ENCODE measurements around the gene HELZ. TPM values are rescaled to one million over a fixed set of nuclear protein-coding genes. Genes with fewer than 3 reads are reported as not detected.
A peak's percentile ranks its signal among the peaks of the same experiment; 100 is the strongest.
"Not testable (repeated sequence)": the region's sequence is repeated elsewhere in the genome, so short reads cannot be mapped to it uniquely, and the experiment has no call there.

HELZ gene, protein sequence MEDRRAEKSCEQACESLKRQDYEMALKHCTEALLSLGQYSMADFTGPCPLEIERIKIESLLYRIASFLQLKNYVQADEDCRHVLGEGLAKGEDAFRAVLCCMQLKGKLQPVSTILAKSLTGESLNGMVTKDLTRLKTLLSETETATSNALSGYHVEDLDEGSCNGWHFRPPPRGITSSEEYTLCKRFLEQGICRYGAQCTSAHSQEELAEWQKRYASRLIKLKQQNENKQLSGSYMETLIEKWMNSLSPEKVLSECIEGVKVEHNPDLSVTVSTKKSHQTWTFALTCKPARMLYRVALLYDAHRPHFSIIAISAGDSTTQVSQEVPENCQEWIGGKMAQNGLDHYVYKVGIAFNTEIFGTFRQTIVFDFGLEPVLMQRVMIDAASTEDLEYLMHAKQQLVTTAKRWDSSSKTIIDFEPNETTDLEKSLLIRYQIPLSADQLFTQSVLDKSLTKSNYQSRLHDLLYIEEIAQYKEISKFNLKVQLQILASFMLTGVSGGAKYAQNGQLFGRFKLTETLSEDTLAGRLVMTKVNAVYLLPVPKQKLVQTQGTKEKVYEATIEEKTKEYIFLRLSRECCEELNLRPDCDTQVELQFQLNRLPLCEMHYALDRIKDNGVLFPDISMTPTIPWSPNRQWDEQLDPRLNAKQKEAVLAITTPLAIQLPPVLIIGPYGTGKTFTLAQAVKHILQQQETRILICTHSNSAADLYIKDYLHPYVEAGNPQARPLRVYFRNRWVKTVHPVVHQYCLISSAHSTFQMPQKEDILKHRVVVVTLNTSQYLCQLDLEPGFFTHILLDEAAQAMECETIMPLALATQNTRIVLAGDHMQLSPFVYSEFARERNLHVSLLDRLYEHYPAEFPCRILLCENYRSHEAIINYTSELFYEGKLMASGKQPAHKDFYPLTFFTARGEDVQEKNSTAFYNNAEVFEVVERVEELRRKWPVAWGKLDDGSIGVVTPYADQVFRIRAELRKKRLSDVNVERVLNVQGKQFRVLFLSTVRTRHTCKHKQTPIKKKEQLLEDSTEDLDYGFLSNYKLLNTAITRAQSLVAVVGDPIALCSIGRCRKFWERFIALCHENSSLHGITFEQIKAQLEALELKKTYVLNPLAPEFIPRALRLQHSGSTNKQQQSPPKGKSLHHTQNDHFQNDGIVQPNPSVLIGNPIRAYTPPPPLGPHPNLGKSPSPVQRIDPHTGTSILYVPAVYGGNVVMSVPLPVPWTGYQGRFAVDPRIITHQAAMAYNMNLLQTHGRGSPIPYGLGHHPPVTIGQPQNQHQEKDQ (N-terminal part only)
- 29.4 TPM for total RNA-seq

- DNase-seq (ENCODE audit: low read depth in 2 of 3, low spot score in 2 of 3) = peak; percentile 41 to 89 (median 82)
These were observed at the start of gene HELZ for GRCh38 chr17:67245073-67245693. Gene HELZ, minus strand, starts transcription at chr17:67245196. Its CDS starts 26,392 bp downstream, at chr17:67218804.

DNA sequence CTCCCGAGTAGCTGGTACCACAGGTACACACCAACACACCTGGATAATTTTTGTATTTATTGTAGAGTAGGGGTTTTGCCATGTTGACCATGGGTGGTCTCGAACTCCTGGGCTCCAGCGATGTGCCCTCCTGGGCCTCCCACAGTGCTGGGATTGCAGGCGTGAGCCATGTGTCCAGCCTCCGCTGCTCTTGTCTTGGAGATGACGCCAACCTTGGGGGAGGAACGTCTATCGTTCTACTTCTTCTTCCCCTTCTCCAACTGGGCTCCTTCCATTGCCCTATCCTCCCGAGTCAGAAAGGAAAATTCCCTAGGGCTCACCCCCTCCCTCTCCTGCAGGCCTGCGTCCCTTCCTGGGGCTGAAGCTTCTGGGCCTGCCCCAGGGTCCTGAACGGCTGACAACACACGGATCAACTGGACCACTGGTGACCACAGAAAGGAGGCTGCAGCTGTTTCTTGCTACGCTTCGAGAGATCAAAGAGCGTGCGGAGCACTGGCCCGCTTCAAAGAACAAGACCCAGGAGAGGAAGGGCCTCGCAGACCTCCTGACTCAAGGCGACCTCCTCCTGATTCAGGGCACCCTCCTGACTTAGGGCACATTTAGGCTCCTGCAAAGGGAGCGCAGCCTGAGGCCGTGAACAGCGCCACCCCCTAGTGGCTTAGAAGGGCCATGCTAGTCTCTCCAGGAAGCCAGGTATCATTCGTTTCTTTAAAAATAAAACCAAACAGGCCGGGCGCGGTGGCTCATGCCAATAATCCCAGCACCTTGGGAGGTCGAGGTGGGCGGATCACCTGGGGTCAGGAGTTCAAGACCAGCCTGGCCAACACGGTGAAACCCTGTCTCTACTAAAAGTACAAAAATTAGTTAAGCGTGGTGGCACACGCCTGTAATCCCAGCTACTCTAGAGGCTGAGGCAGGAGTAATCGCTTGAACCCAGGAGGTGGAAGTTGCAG is 48.5 kb upstream of the HELZ start:
- DNase-seq (ENCODE audit: low read depth in 2 of 3, low spot score in 2 of 3) = peak; percentile 31 to 80 (median 76)

GRCh38 chr17:67290711-67291291 is 45.8 kb upstream of the HELZ start:
- no peak for DNase-seq (ENCODE audit: low read depth in 2 of 3, low spot score in 2 of 3)

DNA sequence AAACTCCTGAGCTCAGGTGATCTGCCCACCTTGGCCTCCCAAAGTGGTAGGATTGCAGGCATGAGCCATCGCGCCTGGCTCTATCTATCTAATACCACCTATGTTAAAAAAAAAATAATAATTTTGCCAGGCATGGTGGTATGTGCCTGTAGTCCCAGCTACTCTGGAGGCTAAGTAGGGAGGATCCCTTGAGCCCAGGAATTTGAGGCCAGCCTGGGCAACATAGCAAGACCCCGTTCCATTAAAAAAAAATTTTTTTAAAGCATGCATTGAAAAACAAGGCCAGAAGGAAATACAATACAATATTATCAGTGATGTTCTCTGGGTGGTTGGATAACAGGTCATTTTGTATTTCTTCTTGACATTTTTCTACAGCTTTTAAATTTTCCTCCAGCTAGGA is 45.2 kb upstream of the HELZ start:
- DNase-seq (ENCODE audit: low read depth in 2 of 3, low spot score in 2 of 3) = no peak

- DNase-seq (ENCODE audit: low read depth in 2 of 3, low spot score in 2 of 3) = peak in 2 of 3 donors; percentile 18 to 31
These were observed 44.3 kb upstream of the HELZ start for GRCh38 chr17:67289181-67289876.

GRCh38 chr17:67286826-67287225 is 41.8 kb upstream of the HELZ start:
- DNase-seq (ENCODE audit: low read depth in 2 of 3, low spot score in 2 of 3) = not testable (repeated sequence)

GRCh38 chr17:67285360-67285759 is 40.4 kb upstream of the HELZ start:
- no peak for DNase-seq (ENCODE audit: low read depth in 2 of 3, low spot score in 2 of 3)

- no peak for DNase-seq (ENCODE audit: low read depth in 2 of 3, low spot score in 2 of 3)
These were observed 38.9 kb upstream of the HELZ start for GRCh38 chr17:67283731-67284516.

DNA sequence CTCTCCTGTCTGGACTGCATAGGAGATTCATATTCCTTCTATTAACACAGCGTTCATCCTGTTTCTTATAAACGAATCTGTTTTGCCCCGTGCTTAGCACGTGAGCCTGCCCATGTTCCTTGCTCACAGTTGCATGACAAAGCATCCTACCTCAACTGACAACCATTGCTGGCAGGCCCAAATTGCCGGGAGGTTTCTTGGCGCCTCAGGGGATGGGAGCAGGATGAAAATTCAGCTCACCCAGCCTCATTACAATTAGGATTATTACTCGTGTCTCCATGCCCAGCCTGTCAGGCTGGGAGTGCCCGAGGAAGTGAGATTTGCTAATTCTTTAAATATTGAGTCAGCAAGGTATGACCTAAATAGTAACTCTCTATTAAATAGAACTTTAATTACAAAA is 36.7 kb upstream of the HELZ start:
- DNase-seq (ENCODE audit: low read depth in 2 of 3, low spot score in 2 of 3) = no peak

DNA sequence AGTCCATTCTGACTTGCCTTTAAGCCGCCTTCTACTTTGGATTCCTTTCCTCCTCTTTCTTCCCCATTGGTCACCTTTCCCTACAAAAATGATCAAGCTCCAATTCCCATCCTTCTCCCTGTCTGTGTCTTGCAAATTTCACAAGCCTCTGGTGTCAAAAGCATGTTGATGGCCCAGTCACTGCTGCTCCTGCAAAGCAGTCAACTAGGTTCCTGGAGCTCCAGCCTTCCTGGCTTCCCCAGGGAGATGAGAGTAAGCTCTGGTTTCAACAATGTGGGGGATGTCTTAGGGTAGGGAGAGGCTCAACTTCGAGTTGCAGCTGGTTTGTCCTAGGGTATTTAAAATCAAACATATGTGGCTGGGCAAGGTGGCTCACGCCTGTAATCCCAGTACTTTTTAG is 36.1 kb upstream of the HELZ start:
- no peak for DNase-seq (ENCODE audit: low read depth in 2 of 3, low spot score in 2 of 3)

DNA sequence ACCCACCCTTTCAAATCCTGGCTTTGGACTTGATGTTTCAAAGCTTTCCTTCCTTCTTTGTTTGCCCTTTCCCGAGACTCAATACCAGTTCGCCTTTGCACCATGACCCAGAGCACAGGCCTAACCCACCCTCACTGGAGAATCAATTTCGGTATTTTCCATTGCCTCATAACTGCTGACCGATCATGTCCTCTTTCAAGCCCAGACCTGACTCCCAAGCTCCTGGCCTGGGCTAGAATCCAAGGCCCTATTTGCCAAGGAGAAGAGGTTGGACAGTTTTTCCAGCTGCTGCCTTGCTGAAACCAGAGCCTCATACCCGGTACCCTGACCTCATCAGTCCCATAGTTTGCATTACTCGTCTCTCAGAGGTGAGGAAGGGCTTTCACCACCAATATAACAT is 35.3 kb upstream of the HELZ start:
- DNase-seq (ENCODE audit: low read depth in 2 of 3, low spot score in 2 of 3) = no peak

DNA sequence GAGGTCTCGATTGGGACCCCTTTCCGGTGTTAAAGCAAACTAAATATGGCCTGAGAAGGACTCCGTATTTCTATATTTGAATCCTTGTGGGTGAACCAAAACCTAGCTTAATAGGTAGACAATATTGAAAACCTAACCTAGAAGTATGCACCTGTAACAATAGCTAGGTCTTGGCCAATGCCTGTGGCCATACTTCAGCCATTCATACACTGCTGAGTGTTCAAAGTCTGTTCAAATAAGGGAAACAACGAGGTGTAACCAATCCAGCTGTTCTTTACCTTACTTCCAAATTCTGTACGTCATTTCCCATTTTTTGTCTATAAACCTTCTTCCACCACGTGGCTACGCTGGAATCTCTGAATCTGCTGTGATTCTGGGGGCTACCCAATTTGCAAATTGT is 34.1 kb upstream of the HELZ start:
- no peak for DNase-seq (ENCODE audit: low read depth in 2 of 3, low spot score in 2 of 3)

DNA sequence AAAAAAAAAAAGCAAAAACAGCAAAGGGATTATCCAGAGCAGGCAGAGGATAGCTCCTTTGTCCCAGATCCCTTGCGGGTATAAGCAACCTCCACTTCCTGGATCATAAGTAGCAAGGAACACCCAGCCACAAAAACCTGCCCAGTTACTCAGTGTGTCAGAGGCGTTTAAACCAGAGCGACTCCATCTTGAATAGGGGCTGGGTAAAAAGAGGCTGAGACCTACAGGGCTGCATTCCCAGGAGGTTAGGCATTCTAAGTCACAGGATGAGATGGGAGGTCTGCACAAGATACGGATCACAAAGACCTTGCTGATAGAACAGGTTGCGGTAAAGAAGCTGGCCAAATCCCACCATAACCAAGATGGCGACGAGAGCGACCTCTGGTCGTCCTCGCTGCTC is 33.4 kb upstream of the HELZ start:
- DNase-seq (ENCODE audit: low read depth in 2 of 3, low spot score in 2 of 3) = no peak

GRCh38 chr17:67276075-67276474 is 31.1 kb upstream of the HELZ start:
- DNase-seq (ENCODE audit: low read depth in 2 of 3, low spot score in 2 of 3) = no peak

GRCh38 chr17:67274466-67274865 is 29.5 kb upstream of the HELZ start:
- no peak for DNase-seq (ENCODE audit: low read depth in 2 of 3, low spot score in 2 of 3)

GRCh38 chr17:67273900-67274299 is 28.9 kb upstream of the HELZ start:
- no peak for DNase-seq (ENCODE audit: low read depth in 2 of 3, low spot score in 2 of 3)

DNA sequence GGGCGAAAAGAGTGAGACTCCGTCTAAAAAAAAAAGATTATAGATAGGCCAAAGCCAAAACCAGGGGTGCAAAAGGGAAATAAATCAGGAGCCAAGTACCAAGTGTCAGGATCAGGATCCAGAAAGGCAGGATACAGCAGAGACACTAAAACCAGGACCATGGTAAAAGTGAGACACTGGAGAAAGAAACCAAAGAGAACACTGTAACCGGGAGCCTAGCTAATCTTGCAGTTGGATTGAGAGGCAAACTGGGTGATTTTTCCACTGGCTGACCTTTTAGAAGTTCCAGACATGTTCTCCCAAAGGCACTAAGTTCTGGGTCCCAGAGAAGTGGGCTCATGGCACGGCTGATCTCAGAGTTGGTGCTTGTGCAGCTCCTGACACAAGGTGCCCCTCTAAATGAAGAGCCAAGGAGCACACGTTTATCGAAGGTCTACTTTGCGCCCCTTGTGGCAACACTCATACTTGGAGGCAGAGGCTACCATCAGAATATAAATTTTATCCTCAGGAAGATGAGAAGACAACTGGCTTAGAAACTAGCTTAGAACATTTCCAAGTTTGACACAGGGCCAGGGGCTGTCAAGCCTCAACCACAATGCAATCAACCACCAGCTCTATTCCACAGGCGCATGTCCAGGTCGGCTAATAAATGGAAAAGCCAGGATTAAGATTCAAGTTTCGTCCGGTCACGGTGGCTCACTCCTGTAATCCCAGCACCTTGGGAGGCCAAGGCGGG is 27.5 kb upstream of the HELZ start:
- DNase-seq (ENCODE audit: low read depth in 2 of 3, low spot score in 2 of 3) = peak in 2 of 3 donors; percentile 20 to 45

Data from hematopoietic multipotent progenitor cell (in vitro differentiated cells).